B cell (primary cell): ENCODE results near the gene ZMIZ1. TPM values are rescaled to one million over a fixed set of nuclear protein-coding genes. Genes with fewer than 3 reads are reported as not detected.

Source experiments
- ATAC-seq: fragments of 200-7000 bp; cut with Tn5 transposase; one replicate; pipeline ENCODE4 v1.10.0; 2021; ENCODE audit warnings: low read depth, mild to moderate bottlenecking, moderate number of reproducible peaks, moderate library complexity
- CTCF ChIA-PET: fragments of 350-600 bp; sonication (Branson Sonifier 250); formaldehyde crosslinking; loops from one replicate; lab custom pipeline; 2021; ENCODE audit warnings: antibody characterized with exemption, inconsistent platforms; lab: Charles Lee
- POLR2A ChIA-PET: fragments of 350-600 bp; sonication (Branson Sonifier 250); formaldehyde crosslinking; loops from one replicate; lab custom pipeline; 2021; ENCODE audit warnings: antibody characterized with exemption; lab: Charles Lee
- DNase-seq: peaks from one replicate; pipeline ENCODE4 v3.0.0; 2013
- H2AFZ ChIP-seq: 2 replicates; pipeline ENCODE4 v1.6.1; 2012; ENCODE audit warnings: mild to moderate bottlenecking, low read depth, low read length; ENCODE audit not compliant: insufficient read depth, poor library complexity, severe bottlenecking
- H3K27ac ChIP-seq, 2 donors: 1 replicate in 1 of 2; 2 replicates in 1 of 2; pipeline ENCODE4 v1.5.1; 2012 to 2013; ENCODE audit warnings: low read length in 2 of 2, mild to moderate bottlenecking in 2 of 2, moderate library complexity in 1 of 2
- H3K27me3 ChIP-seq, 4 experiments: fragments of 200-600 bp in 1 of 4; sonication (generic) in 1 of 4; replicated peaks in 1 of 4; 1 replicate in 2 of 4; 2 replicates in 2 of 4; pipeline versions ENCODE4 v1.6.1 to v1.7.0; 2013 to 2016; ENCODE audit warnings: low read length in 3 of 4, mild to moderate bottlenecking in 2 of 4, mixed read lengths in 1 of 4, moderate library complexity in 1 of 4; ENCODE audit not compliant: insufficient read depth in 4 of 4, control insufficient read depth in 3 of 4; ENCODE audit errors: control extremely low read depth in 1 of 4
- H3K36me3 ChIP-seq, 2 experiments: replicated peaks in 1 of 2; 1 replicate in 1 of 2; 2 replicates in 1 of 2; pipeline versions ENCODE4 v1.6.1 to v1.7.1; 2013; ENCODE audit warnings: low read length in 1 of 2; ENCODE audit not compliant: insufficient read depth in 2 of 2, control insufficient read depth in 1 of 2; ENCODE audit errors: control extremely low read depth in 1 of 2, extremely low read depth in 1 of 2
- H3K4me1 ChIP-seq, 2 donors: fragments of 200-600 bp in 1 of 2; sonication (generic) in 1 of 2; 1 replicate in 1 of 2; 2 replicates in 1 of 2; pipeline versions ENCODE4 v1.5.1 to v1.6.1; 2013 to 2017; ENCODE audit warnings: low read length in 2 of 2; ENCODE audit not compliant: control insufficient read depth in 2 of 2, insufficient read depth in 2 of 2
- H3K4me2 ChIP-seq: replicated peaks from 2 replicates; pipeline ENCODE3; 2012; ENCODE audit warnings: mild to moderate bottlenecking, low read depth, low read length; ENCODE audit not compliant: poor library complexity, severe bottlenecking
- H3K4me3 ChIP-seq, 5 experiments: fragments of 200-600 bp in 1 of 5; sonication (generic) in 1 of 5; 1 replicate in 3 of 5; 2 replicates in 2 of 5; pipeline versions ENCODE4 v1.5.1 to v1.7.0; 2011 to 2016; ENCODE audit warnings: low read length in 4 of 5, mild to moderate bottlenecking in 4 of 5, low read depth in 2 of 5, control low read depth in 1 of 5, moderate library complexity in 1 of 5; ENCODE audit not compliant: insufficient read depth in 1 of 5; ENCODE audit errors: control extremely low read depth in 1 of 5, extremely low read depth in 1 of 5
- H3K79me2 ChIP-seq: fragments of 200-600 bp; sonication (generic); one replicate; pipeline ENCODE4 v1.6.0; 2016; ENCODE audit warnings: low read length; ENCODE audit not compliant: control insufficient read depth, insufficient read depth
- H3K9ac ChIP-seq: fragments of 200-600 bp; sonication (generic); 2 replicates; pipeline ENCODE4 v1.6.1; 2017; ENCODE audit warnings: mild to moderate bottlenecking, low read length, moderate library complexity
- H3K9me3 ChIP-seq, 3 donors: one replicate each; pipeline versions ENCODE4 v1.6.1 to v1.7.1; 2013; ENCODE audit warnings: low read length in 2 of 3; ENCODE audit not compliant: control insufficient read depth in 2 of 3, insufficient read depth in 1 of 3; ENCODE audit errors: control extremely low read depth in 1 of 3
- H4K20me1 ChIP-seq: 2 replicates; pipeline ENCODE4 v1.6.0; 2012; ENCODE audit warnings: mild to moderate bottlenecking, low read length; ENCODE audit not compliant: insufficient read depth, control insufficient read depth, poor library complexity, severe bottlenecking
- H3K27ac Mint-ChIP-seq: one replicate; pipeline ENCODE4 v1.8.0; 2021; ENCODE audit warnings: mixed read lengths
- H3K27me3 Mint-ChIP-seq: one replicate; pipeline ENCODE4 v1.8.0; 2021; ENCODE audit warnings: mixed read lengths
- H3K4me1 Mint-ChIP-seq: one replicate; pipeline ENCODE4 v1.8.0; 2021; ENCODE audit warnings: mixed read lengths
- H3K4me3 Mint-ChIP-seq: one replicate; pipeline ENCODE4 v1.8.0; 2021; ENCODE audit warnings: mixed read lengths
- H3K9me3 Mint-ChIP-seq: one replicate; pipeline ENCODE4 v1.8.0; 2022; ENCODE audit warnings: mixed read lengths; ENCODE audit not compliant: insufficient read depth
- CTCF ChIP-seq: fragments of 200-600 bp; IDR thresholded peaks from one replicate; pipeline ENCODE4 v1.8.0; 2022; ENCODE audit warnings: antibody characterized with exemption, mild to moderate bottlenecking
- EZH2 ChIP-seq: IDR thresholded peaks from 2 replicates; pipeline ENCODE4 v1.6.1; 2012; ENCODE audit warnings: borderline replicate concordance, low read depth, mild to moderate bottlenecking, moderate library complexity, low read length; ENCODE audit not compliant: insufficient read depth, poor library complexity, severe bottlenecking
- WGBS: methylation state at CpG from one replicate; pipeline ENCODE4 v1.1.5; 2013; ENCODE audit warnings: missing lambda C conversion rate; ENCODE audit not compliant: insufficient coverage; 5-methylcytosine and 5-hydroxymethylcytosine counted together
- intact Hi-C: fragments of 100-400 bp; cut with micrococcal nuclease; formaldehyde crosslinking; loops from one replicate; pipeline ENCODE4 v1.10.0; 2022
- polyA plus RNA-seq: library from polyadenylated mRNA; depleted of rRNA; stranded (reverse); fragments of >200 nt; gene quantifications from 2 replicates; pipeline ENCODE4 v1.2.3, GENCODE V29; 2012
- total RNA-seq, 2 donors: library from RNA; stranded (reverse); fragments of 120-200 nt in 1 of 2; gene quantifications; 1 replicate in 1 of 2; 2 replicates in 1 of 2; pipeline versions ENCODE4 v1.2.3 to v1.2.4, GENCODE V29; 2013 to 2022

The ZMIZ1 gene
- total and polyA plus RNA-seq, 2 donors (not counting 1 experiment from before 2014, with no cell fraction given) = 14.3 to 64.9 TPM

GRCh38 chr10:79222186-79222585 is 153.4 kb downstream of the ZMIZ1 start:
- no peaks in the 10 kb centered on the region for H3K4me1 ChIP-seq
- Mint-ChIP-seq H3K27ac (no peak overlapping the region), H3K4me3 (no peak overlapping the region), H3K27me3 (no peaks in the 10 kb centered on the region), H3K4me1 (no peaks in the 10 kb centered on the region), H3K9me3 (no peaks in the 10 kb centered on the region)
- DNase-seq = no peak
- ATAC-seq = no peak
- H3K9me3 ChIP-seq = no peaks in the 10 kb centered on the region
- CTCF ChIA-PET = no interaction called here
- H3K4me2 ChIP-seq = no peak overlapping the region
- H3K4me3 ChIP-seq = no peak overlapping the region
- 90% methylated on average over 5 of the region's 7 CpGs for WGBS
- intact Hi-C loops = no loop called here
- no peaks in the 10 kb centered on the region for H4K20me1 ChIP-seq
- no peaks in the 10 kb centered on the region for H3K79me2 ChIP-seq
- H2AFZ ChIP-seq = no peak overlapping the region
- POLR2A ChIA-PET = no interaction called here
- TF ChIP-seq EZH2 (no peak), CTCF (no peak)
- no peaks in the 10 kb centered on the region for H3K27me3 ChIP-seq
- H3K36me3 ChIP-seq = no peaks in the 10 kb centered on the region
- no peak overlapping the region for H3K9ac ChIP-seq
- H3K27ac ChIP-seq = no peak overlapping the region

- Mint-ChIP-seq H3K27me3 (no peaks in the 10 kb centered on the region), H3K9me3 (no peaks in the 10 kb centered on the region), H3K27ac (no peak overlapping the region), H3K4me3 (no peak overlapping the region), H3K4me1 (peaks cover 5% of the 10 kb centered on the region)
- no peaks in the 10 kb centered on the region for H3K36me3 ChIP-seq
- DNase-seq (no peak), ATAC-seq (no peak)
- H3K4me2 ChIP-seq = no peak overlapping the region
- TF ChIP-seq CTCF = no peak
- TF ChIP-seq EZH2 = no peak
- intact Hi-C loops = no loop called here
- H3K9ac ChIP-seq = no peak overlapping the region
- WGBS = 97% methylated on average over 17 of the region's 22 CpGs
- H3K79me2 ChIP-seq = no peaks in the 10 kb centered on the region
- H2AFZ ChIP-seq = no peak overlapping the region
- POLR2A ChIA-PET = no interaction called here
- no peaks in the 10 kb centered on the region for H4K20me1 ChIP-seq
- H3K4me1 ChIP-seq = peaks cover 0 to under 1% of the 10 kb centered on the region in 2 donors
- H3K27ac ChIP-seq = no peak overlapping the region
- H3K27me3 ChIP-seq = no peaks in the 10 kb centered on the region
- H3K4me3 ChIP-seq = no peak overlapping the region
- CTCF ChIA-PET = no interaction called here
- H3K9me3 ChIP-seq = no peaks in the 10 kb centered on the region
Measured at GRCh38 chr10:79223091-79224048, 154.6 kb downstream of the ZMIZ1 start.
